Testis (tissue), 2 donors: ENCODE data around the gene CNTN2.

Experiments
- CTCF ChIP-seq, 3 experiments: fragments of 450-650 bp in 2 of 3; fragments of 200-600 bp in 1 of 3; sonication (generic) in 1 of 3; IDR thresholded peaks; one replicate each; pipeline ENCODE4 v1.5.1; 2016 to 2019; ENCODE audit warnings: antibody characterized with exemption in 3 of 3, mild to moderate bottlenecking in 2 of 3, moderate library complexity in 1 of 3
- POLR2A ChIP-seq: fragments of 450-650 bp; IDR thresholded peaks from one replicate; pipeline ENCODE4 v1.6.1; 2017; ENCODE audit warnings: antibody characterized with exemption, mild to moderate bottlenecking, moderate library complexity

- TF ChIP-seq CTCF (IDR thresholded peaks at IDR 0.05) (no peak), POLR2A (no peak)
Measured at GRCh38 chr1:204996981-204997380, 46.0 kb upstream of the CNTN2 start.
